HFF-Myc (cell line): ENCODE data around the gene SERTM1.

Experiments
- DNase-seq: peaks from one replicate; pipeline ENCODE4 v3.0.0-alpha.2; 2011; ENCODE audit warnings: low read depth; ENCODE audit errors: extremely low read depth
- H3K4me3 ChIP-seq: replicated peaks from 2 replicates; pipeline ENCODE4 v1.5.1; 2011; ENCODE audit warnings: low read depth, mild to moderate bottlenecking, control low read depth, low read length
- TF ChIP-seq, protein P1 (sequence below): IDR thresholded peaks from 2 replicates; pipeline ENCODE4 v1.5.1; 2012; ENCODE audit warnings: mild to moderate bottlenecking, low read depth, low read length, control low read depth; ENCODE audit errors: missing control alignments

The SERTM1 gene

GRCh38 chr13:36737524-36738083 is 63.8 kb downstream of the SERTM1 start:
- TF ChIP-seq, protein P1, sequence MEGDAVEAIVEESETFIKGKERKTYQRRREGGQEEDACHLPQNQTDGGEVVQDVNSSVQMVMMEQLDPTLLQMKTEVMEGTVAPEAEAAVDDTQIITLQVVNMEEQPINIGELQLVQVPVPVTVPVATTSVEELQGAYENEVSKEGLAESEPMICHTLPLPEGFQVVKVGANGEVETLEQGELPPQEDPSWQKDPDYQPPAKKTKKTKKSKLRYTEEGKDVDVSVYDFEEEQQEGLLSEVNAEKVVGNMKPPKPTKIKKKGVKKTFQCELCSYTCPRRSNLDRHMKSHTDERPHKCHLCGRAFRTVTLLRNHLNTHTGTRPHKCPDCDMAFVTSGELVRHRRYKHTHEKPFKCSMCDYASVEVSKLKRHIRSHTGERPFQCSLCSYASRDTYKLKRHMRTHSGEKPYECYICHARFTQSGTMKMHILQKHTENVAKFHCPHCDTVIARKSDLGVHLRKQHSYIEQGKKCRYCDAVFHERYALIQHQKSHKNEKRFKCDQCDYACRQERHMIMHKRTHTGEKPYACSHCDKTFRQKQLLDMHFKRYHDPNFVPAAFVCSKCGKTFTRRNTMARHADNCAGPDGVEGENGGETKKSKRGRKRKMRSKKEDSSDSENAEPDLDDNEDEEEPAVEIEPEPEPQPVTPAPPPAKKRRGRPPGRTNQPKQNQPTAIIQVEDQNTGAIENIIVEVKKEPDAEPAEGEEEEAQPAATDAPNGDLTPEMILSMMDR = no peak
- H3K4me3 ChIP-seq = no peak overlapping the region
- DNase-seq = no peak

GRCh38 chr13:36745436-36745835 is 71.6 kb downstream of the SERTM1 start:
- TF ChIP-seq, protein P1 = no peak

DNA sequence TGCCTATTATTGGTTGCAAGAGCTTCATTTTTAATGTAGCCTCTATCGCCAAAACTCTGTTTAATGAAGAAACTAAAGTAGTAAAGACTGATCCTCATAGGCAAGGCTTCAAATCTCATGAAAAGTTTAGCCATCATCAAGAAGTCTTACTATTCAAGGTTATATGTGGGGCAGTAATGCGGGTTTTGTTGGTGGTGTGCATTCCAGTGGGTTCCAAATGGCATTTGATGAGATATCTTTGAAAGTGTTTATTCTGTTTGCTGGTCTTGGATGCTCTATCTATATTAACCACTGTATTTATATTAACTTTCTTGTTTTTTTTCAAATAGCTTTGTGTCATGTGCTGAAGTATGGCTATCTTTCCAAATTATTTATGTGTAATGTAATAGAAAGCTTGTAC is 72.2 kb downstream of the SERTM1 start:
- no peak overlapping the region for H3K4me3 ChIP-seq
- DNase-seq = no peak
- TF ChIP-seq, protein P1 = no peak

More at GRCh38 chr13:36745436-36745835, 71.6 kb downstream of the SERTM1 start:
- no peak overlapping the region for H3K4me3 ChIP-seq
- no peak for DNase-seq
